Embryonic facial prominence (tissue), 1 donor: ENCODE measurements around the gene SLC4A5.
"Not testable (repeated sequence)": the region's sequence is repeated elsewhere in the genome, so short reads cannot be mapped to it uniquely, and the experiment has no call there.

Experiments
- DNase-seq: peaks from one replicate; pipeline ENCODE4 v3.0.0-alpha.2; 2016; ENCODE audit errors: extremely low spot score

Gene SLC4A5

GRCh38 chr2:74367789-74368188, 24.6 kb upstream of the SLC4A5 start:
- DNase-seq: no peak

- DNase-seq: no peak
Observed at GRCh38 chr2:74366036-74366435, 22.8 kb upstream of the SLC4A5 start.

- no peak for DNase-seq
Observed at GRCh38 chr2:74364533-74365505, 21.6 kb upstream of the SLC4A5 start.

- no peak for DNase-seq
Observed at GRCh38 chr2:74361327-74361726, 18.1 kb upstream of the SLC4A5 start.

GRCh38 chr2:74357627-74358026, 14.4 kb upstream of the SLC4A5 start:
- no peak for DNase-seq

GRCh38 chr2:74349889-74350288, 6.7 kb upstream of the SLC4A5 start:
- DNase-seq: no peak

GRCh38 chr2:74347742-74348141, 4.5 kb upstream of the SLC4A5 start:
- DNase-seq: no peak

GRCh38 chr2:74347303-74347702, 4.1 kb upstream of the SLC4A5 start:
- no peak for DNase-seq

- DNase-seq: no peak
Observed at GRCh38 chr2:74345272-74345943, 2.2 kb upstream of the SLC4A5 start.

GRCh38 chr2:74336227-74336626, 7.0 kb downstream of the SLC4A5 start:
- DNase-seq: not testable (repeated sequence)

GRCh38 chr2:74334931-74335333, 8.3 kb downstream of the SLC4A5 start:
- DNase-seq: peak; percentile 53

GRCh38 chr2:74333896-74334586, 9.2 kb downstream of the SLC4A5 start:
- no peak for DNase-seq

GRCh38 chr2:74333175-74333574, 10.0 kb downstream of the SLC4A5 start:
- DNase-seq: no peak

- no peak for DNase-seq
Observed at GRCh38 chr2:74332550-74333174, 10.6 kb downstream of the SLC4A5 start.

- no peak for DNase-seq
Observed at GRCh38 chr2:74328573-74328972, 14.6 kb downstream of the SLC4A5 start.

- DNase-seq: no peak
Observed at GRCh38 chr2:74328074-74328473, 15.1 kb downstream of the SLC4A5 start.

GRCh38 chr2:74327627-74328026, 15.6 kb downstream of the SLC4A5 start:
- no peak for DNase-seq

- no peak for DNase-seq
Observed at GRCh38 chr2:74327199-74327598, 16.0 kb downstream of the SLC4A5 start.

- DNase-seq: no peak
Observed at GRCh38 chr2:74325815-74326214, 17.4 kb downstream of the SLC4A5 start.

GRCh38 chr2:74321737-74322136, 21.5 kb downstream of the SLC4A5 start:
- no peak for DNase-seq

- DNase-seq: no peak
Observed at GRCh38 chr2:74317701-74318100, 25.5 kb downstream of the SLC4A5 start.
